Glomerular visceral epithelial cell (primary cell): ENCODE results near the gene KANSL2.
"Not testable (repeated sequence)": the region's sequence is repeated elsewhere in the genome, so short reads cannot be mapped to it uniquely, and the experiment has no call there.

Source experiments
- DNase-seq: peaks from one replicate; pipeline ENCODE4 v3.0.0-alpha.2; 2016; ENCODE audit errors: extremely low spot score

The KANSL2 gene

GRCh38 chr12:48681710-48682532, at the start of gene KANSL2:
TSS of gene KANSL2 (minus strand) at chr12:48682238. CDS start at chr12:48681632, 606 bp downstream.
- DNase-seq = peak; percentile 98

- no peak for DNase-seq
These were observed 46.8 kb upstream of the KANSL2 start for GRCh38 chr12:48728807-48729206.

- not testable (repeated sequence) for DNase-seq
These were observed 38.7 kb upstream of the KANSL2 start for GRCh38 chr12:48720737-48721136.

- not testable (repeated sequence) for DNase-seq
These were observed 38.1 kb upstream of the KANSL2 start for GRCh38 chr12:48720171-48720570.

GRCh38 chr12:48719002-48719401, 37.0 kb upstream of the KANSL2 start:
- DNase-seq = not testable (repeated sequence)

GRCh38 chr12:48717252-48717695, 35.2 kb upstream of the KANSL2 start:
- no peak for DNase-seq

- peak; percentile 99 for DNase-seq
These were observed 34.6 kb upstream of the KANSL2 start, which contains the start of gene CCNT1 for GRCh38 chr12:48716493-48717251. TSS of gene CCNT1 (minus strand) at chr12:48716707. CDS start at chr12:48716675, 32 bp downstream.

- DNase-seq = no peak
These were observed 34.1 kb upstream of the KANSL2 start for GRCh38 chr12:48716168-48716492.

- DNase-seq = no peak
These were observed 30.2 kb upstream of the KANSL2 start for GRCh38 chr12:48712209-48712608.

GRCh38 chr12:48698822-48699221, 16.8 kb upstream of the KANSL2 start:
- DNase-seq = not testable (repeated sequence)

GRCh38 chr12:48696626-48697025, 14.6 kb upstream of the KANSL2 start:
- DNase-seq = no peak

GRCh38 chr12:48695859-48696258, 13.8 kb upstream of the KANSL2 start:
- DNase-seq = no peak

GRCh38 chr12:48694038-48694437, 12.0 kb upstream of the KANSL2 start:
- no peak for DNase-seq

- DNase-seq = no peak
These were observed 11.5 kb upstream of the KANSL2 start for GRCh38 chr12:48693572-48693971.

- no peak for DNase-seq
These were observed 9.9 kb upstream of the KANSL2 start for GRCh38 chr12:48691826-48692487.

- DNase-seq = peak; percentile 23
These were observed 9.0 kb upstream of the KANSL2 start for GRCh38 chr12:48690990-48691389.

GRCh38 chr12:48690436-48690835, 8.4 kb upstream of the KANSL2 start:
- DNase-seq = no peak

- DNase-seq = no peak
These were observed 6.8 kb upstream of the KANSL2 start for GRCh38 chr12:48688836-48689235.

- DNase-seq = no peak
These were observed 5.6 kb upstream of the KANSL2 start for GRCh38 chr12:48687592-48687991.

- DNase-seq = no peak
These were observed 4.7 kb upstream of the KANSL2 start for GRCh38 chr12:48686615-48687334.

- no peak for DNase-seq
These were observed 4.1 kb upstream of the KANSL2 start for GRCh38 chr12:48686037-48686595.
